ENCODE measurements around the gene ACADSB. TPM values are rescaled to one million over a fixed set of nuclear protein-coding genes. Genes with fewer than 3 reads are reported as not detected.

ACADSB gene
- polyA plus RNA-seq, 3 donors = 4.5 to 9.6 (median 8.1) TPM

GRCh38 chr10:122998934-122999333, 9.9 kb upstream of the ACADSB start:
- H3K27ac ChIP-seq (ENCODE audit: low read depth, low read length) = no peak overlapping the region
- 87 to 98% (median 95%) methylated on average over 3 of the region's 3 CpGs for WGBS, 3 donors

- no peak overlapping the region for H3K27ac ChIP-seq (ENCODE audit: low read depth, low read length)
- WGBS, 3 donors = 63 to 72% (median 70%) methylated on average over 3 of the region's 3 CpGs
Measured at GRCh38 chr10:122999347-122999746, 9.5 kb upstream of the ACADSB start.

- 85 to 89% (median 87%) methylated on average over 3 of the region's 3 CpGs for WGBS, 3 donors
- no peak overlapping the region for H3K27ac ChIP-seq (ENCODE audit: low read depth, low read length)
Measured at GRCh38 chr10:123000155-123000554, 8.7 kb upstream of the ACADSB start.

GRCh38 chr10:123001370-123001769, 7.4 kb upstream of the ACADSB start:
- WGBS, 3 donors = 96 to 99% (median 98%) methylated on average over 2 of the region's 2 CpGs
- no peak overlapping the region for H3K27ac ChIP-seq (ENCODE audit: low read depth, low read length)

GRCh38 chr10:123004298-123004697, 4.5 kb upstream of the ACADSB start:
- WGBS, 3 donors = 41 to 66% (median 61%) methylated on average over 2 of the region's 2 CpGs
- H3K27ac ChIP-seq (ENCODE audit: low read depth, low read length) = no peak overlapping the region

- H3K27ac ChIP-seq (ENCODE audit: low read depth, low read length) = no peak overlapping the region
- WGBS, 3 donors = 1 to 4% (median 3%) methylated on average over 30 of the region's 30 CpGs
Measured at GRCh38 chr10:123007558-123008354, 1.1 kb upstream of the ACADSB start.

GRCh38 chr10:123009105-123009820, 457 bp downstream of the ACADSB start:
- H3K27ac ChIP-seq (ENCODE audit: low read depth, low read length) = no peak overlapping the region
- 1% methylated on average over 34 of the region's 34 CpGs for WGBS, 3 donors

- WGBS, 3 donors = 73 to 89% (median 82%) methylated on average over 3 of the region's 3 CpGs
- no peak overlapping the region for H3K27ac ChIP-seq (ENCODE audit: low read depth, low read length)
Measured at GRCh38 chr10:123011987-123012386, 3.2 kb downstream of the ACADSB start.

GRCh38 chr10:123013456-123014419, 4.9 kb downstream of the ACADSB start:
- 95 to 97% (median 95%) methylated on average over 30 to 43 of the region's 43 CpGs for WGBS, 3 donors
- H3K27ac ChIP-seq (ENCODE audit: low read depth, low read length) = no peak overlapping the region

GRCh38 chr10:123014772-123015171, 6.0 kb downstream of the ACADSB start:
- no peak overlapping the region for H3K27ac ChIP-seq (ENCODE audit: low read depth, low read length)
- WGBS, 3 donors = 95 to 99% (median 98%) methylated on average over 2 of the region's 2 CpGs

- 95 to 100% (median 96%) methylated on average over 4 of the region's 4 CpGs for WGBS, 3 donors
- no peak overlapping the region for H3K27ac ChIP-seq (ENCODE audit: low read depth, low read length)
Measured at GRCh38 chr10:123016228-123016627, 7.4 kb downstream of the ACADSB start.

GRCh38 chr10:123017421-123018165, 8.8 kb downstream of the ACADSB start:
- no peak overlapping the region for H3K27ac ChIP-seq (ENCODE audit: low read depth, low read length)
- 63 to 84% (median 74%) methylated on average over 9 of the region's 9 CpGs for WGBS, 3 donors

- WGBS, 3 donors = 82 to 92% (median 90%) methylated on average over 7 of the region's 7 CpGs
- no peak overlapping the region for H3K27ac ChIP-seq (ENCODE audit: low read depth, low read length)
Measured at GRCh38 chr10:123018531-123018930, 9.7 kb downstream of the ACADSB start.

GRCh38 chr10:123019264-123019663, 10.5 kb downstream of the ACADSB start:
- 58 to 93% (median 73%) methylated on average over 3 of the region's 3 CpGs for WGBS, 3 donors
- no peak overlapping the region for H3K27ac ChIP-seq (ENCODE audit: low read depth, low read length)

GRCh38 chr10:123019941-123020703, 11.3 kb downstream of the ACADSB start:
- 25 to 88% (median 70%) methylated on average over 1 of the region's 1 CpG for WGBS, 3 donors
- H3K27ac ChIP-seq (ENCODE audit: low read depth, low read length) = no peak overlapping the region

- 48 to 74% (median 71%) methylated on average over 3 of the region's 3 CpGs for WGBS, 3 donors
- no peak overlapping the region for H3K27ac ChIP-seq (ENCODE audit: low read depth, low read length)
Measured at GRCh38 chr10:123021517-123021916, 12.7 kb downstream of the ACADSB start.

- WGBS, 3 donors = 83 to 96% (median 88%) methylated on average over 2 of the region's 2 CpGs
- no peak overlapping the region for H3K27ac ChIP-seq (ENCODE audit: low read depth, low read length)
Measured at GRCh38 chr10:123024540-123024939, 15.7 kb downstream of the ACADSB start.
